GM23338 (cell line): ENCODE data around the gene GABRA1. TPM values are rescaled to one million over a fixed set of nuclear protein-coding genes. Genes with fewer than 3 reads are reported as not detected.

ENCODE experiments used
- ATAC-seq: fragments of 200-7000 bp; cut with Tn5 transposase; 3 replicates; pipeline ENCODE4 v1.9.1; 2020
- DNase-seq: peaks from one replicate; pipeline ENCODE4 v3.0.0-alpha.2; 2015; ENCODE audit warnings: low spot score
- H2AFZ ChIP-seq: fragments of 200-600 bp; sonication (generic); 2 replicates; pipeline ENCODE4 v1.8.0; 2016; ENCODE audit warnings: antibody characterized with exemption, mild to moderate bottlenecking, moderate library complexity
- H3F3A ChIP-seq: fragments of 200-600 bp; sonication (generic); replicated peaks from 2 replicates; pipeline ENCODE4 v1.8.0; 2017; ENCODE audit warnings: antibody characterized with exemption, mixed run types, low read depth
- H3K27ac ChIP-seq: fragments of 200-600 bp; sonication (generic); 2 replicates; pipeline ENCODE4 v1.6.1; 2016; ENCODE audit warnings: low read depth
- H3K27me3 ChIP-seq: fragments of 200-600 bp; sonication (generic); 2 replicates; pipeline ENCODE4 v1.8.0; 2016; ENCODE audit warnings: mild to moderate bottlenecking, mixed run types, moderate library complexity; ENCODE audit not compliant: insufficient read depth
- H3K36me3 ChIP-seq: fragments of 200-600 bp; sonication (generic); 2 replicates; pipeline ENCODE4 v1.8.0; 2016; ENCODE audit warnings: mild to moderate bottlenecking; ENCODE audit not compliant: insufficient read depth
- H3K4me1 ChIP-seq: fragments of 200-600 bp; sonication (generic); 2 replicates; pipeline ENCODE4 v1.8.0; 2016; ENCODE audit warnings: mild to moderate bottlenecking, moderate library complexity; ENCODE audit not compliant: insufficient read depth
- H3K4me2 ChIP-seq: fragments of 200-600 bp; sonication (generic); 2 replicates; pipeline ENCODE4 v1.7.1; 2017; ENCODE audit warnings: mixed run types
- H3K4me3 ChIP-seq: fragments of 200-600 bp; sonication (generic); 2 replicates; pipeline ENCODE4 v1.6.1; 2016; ENCODE audit warnings: mixed run types
- H3K79me2 ChIP-seq: fragments of 200-600 bp; sonication (generic); replicated peaks from 2 replicates; pipeline ENCODE4 v1.8.0; 2017; ENCODE audit warnings: mild to moderate bottlenecking; ENCODE audit not compliant: insufficient read depth
- H3K9me2 ChIP-seq: fragments of 200-600 bp; sonication (generic); 2 replicates; pipeline ENCODE4 v1.8.0; 2017; ENCODE audit not compliant: insufficient read depth
- H4K20me1 ChIP-seq: fragments of 200-600 bp; sonication (generic); replicated peaks from 2 replicates; pipeline ENCODE4 v1.8.0; 2017; ENCODE audit warnings: mild to moderate bottlenecking; ENCODE audit not compliant: insufficient read depth
- H3K27ac Mint-ChIP-seq: 2 replicates; pipeline ENCODE4 v1.8.0; 2020; ENCODE audit warnings: inconsistent platforms, mild to moderate bottlenecking, moderate library complexity, mixed read lengths
- H3K27me3 Mint-ChIP-seq: 3 replicates; pipeline ENCODE4 v1.8.0; 2022; ENCODE audit warnings: low read depth, mild to moderate bottlenecking, moderate library complexity, mixed read lengths, inconsistent platforms; ENCODE audit not compliant: insufficient read depth, poor library complexity
- H3K36me3 Mint-ChIP-seq: 3 replicates; pipeline ENCODE4 v1.8.0; 2021; ENCODE audit warnings: low read depth, mild to moderate bottlenecking, inconsistent platforms, moderate library complexity, mixed read lengths
- H3K4me1 Mint-ChIP-seq: 3 replicates; pipeline ENCODE4 v1.8.0; 2020; ENCODE audit warnings: mild to moderate bottlenecking, inconsistent platforms, mixed read lengths
- H3K4me3 Mint-ChIP-seq: 3 replicates; pipeline ENCODE4 v1.8.0; 2021; ENCODE audit warnings: moderate library complexity, mild to moderate bottlenecking, inconsistent platforms, mixed read lengths
- H3K9me3 Mint-ChIP-seq: 3 replicates; pipeline ENCODE4 v1.8.0; 2020; ENCODE audit warnings: moderate library complexity, mild to moderate bottlenecking, inconsistent platforms, mixed read lengths
- CREB1 ChIP-seq: fragments of 250-450 bp; sonication (Bioruptor Pico); IDR thresholded peaks from 2 replicates; pipeline ENCODE4 v1.5.0; 2020; ENCODE audit warnings: low read depth, mild to moderate bottlenecking, moderate library complexity
- ETS1 ChIP-seq: IDR thresholded peaks from 2 replicates; pipeline ENCODE4 v1.6.1; 2016; ENCODE audit warnings: antibody characterized with exemption
- EZH2 ChIP-seq: fragments of 200-600 bp; sonication (generic); IDR thresholded peaks from one replicate; pipeline ENCODE4 v1.8.0; 2017; ENCODE audit warnings: antibody characterized with exemption, mild to moderate bottlenecking, low read depth; ENCODE audit not compliant: unreplicated experiment
- EZH2phosphoT487 ChIP-seq: fragments of 200-600 bp; sonication (generic); IDR thresholded peaks from one replicate; pipeline ENCODE4 v1.8.1; 2018; ENCODE audit warnings: antibody characterized with exemption; ENCODE audit not compliant: unreplicated experiment
- JUNB ChIP-seq: IDR thresholded peaks from one replicate; pipeline ENCODE4 v1.6.1; 2016; ENCODE audit warnings: antibody characterized with exemption; ENCODE audit not compliant: unreplicated experiment
- NANOG ChIP-seq: IDR thresholded peaks from 2 replicates; pipeline ENCODE4 v1.6.1; 2016; ENCODE audit warnings: antibody characterized with exemption, borderline replicate concordance
- POLR2AphosphoS5 ChIP-seq: IDR thresholded peaks from 2 replicates; pipeline ENCODE4 v1.6.1; 2016; ENCODE audit warnings: antibody characterized with exemption, low read depth
- REST ChIP-seq: IDR thresholded peaks from one replicate; pipeline ENCODE4 v1.6.1; 2018; ENCODE audit warnings: antibody characterized with exemption; ENCODE audit not compliant: unreplicated experiment
- STAT1 ChIP-seq: IDR thresholded peaks from one replicate; pipeline ENCODE4 v1.6.1; 2016; ENCODE audit warnings: antibody characterized with exemption; ENCODE audit not compliant: unreplicated experiment
- ZNF331 ChIP-seq: fragments of 250-450 bp; sonication (Bioruptor Pico); IDR thresholded peaks from 2 replicates; pipeline ENCODE4 v1.5.0; 2020; ENCODE audit warnings: low read depth, mild to moderate bottlenecking, moderate library complexity
- polyA plus RNA-seq: library from polyadenylated mRNA; unstranded; fragments of >200 nt; fragmentation: Nextera tagmentation; extraction: Ambion mirVana; gene quantifications from 2 replicates; pipeline ENCODE4 v1.2.1, GENCODE V29; 2016
- total RNA-seq: library from RNA; depleted of rRNA; stranded (reverse); fragments of >200 nt; shearing (Covaris generic); gene quantifications from 2 replicates; pipeline ENCODE4 v1.2.3, GENCODE V29; 2014

GABRA1 gene
- total and polyA plus RNA-seq, 2 experiments from 2014 or later = 0.52 TPM

- no peak overlapping the region for H3K4me2 ChIP-seq
- no peaks in the 10 kb centered on the region for H3K27me3 ChIP-seq
- H2AFZ ChIP-seq = no peak overlapping the region
- no peak overlapping the region for H3K4me3 ChIP-seq
- H3F3A ChIP-seq = no peaks in the 10 kb centered on the region
- no peaks in the 10 kb centered on the region for H3K4me1 ChIP-seq
- no peaks in the 10 kb centered on the region for H3K36me3 ChIP-seq
- no peaks in the 10 kb centered on the region for H4K20me1 ChIP-seq
- H3K9me3 Mint-ChIP-seq = no peaks in the 10 kb centered on the region
- no peak overlapping the region for H3K4me3 Mint-ChIP-seq
- H3K27me3 Mint-ChIP-seq = peaks cover 1% of the 10 kb centered on the region
- no peaks in the 10 kb centered on the region for H3K79me2 ChIP-seq
- DNase-seq (no peak), ATAC-seq (no peak)
- no peaks in the 10 kb centered on the region for H3K9me2 ChIP-seq
- no peaks in the 10 kb centered on the region for H3K36me3 Mint-ChIP-seq
- no peak overlapping the region for H3K27ac ChIP-seq
- TF ChIP-seq NANOG (no peak), REST (no peak), ETS1 (no peak), POLR2AphosphoS5 (no peak), CREB1 (CRISPR knock-in tag) (no peak), ZNF331 (CRISPR knock-in tag) (no peak), JUNB (no peak), EZH2phosphoT487 (no peak), EZH2 (no peak)
- H3K4me1 Mint-ChIP-seq = no peaks in the 10 kb centered on the region
- no peak overlapping the region for H3K27ac Mint-ChIP-seq
Measured at GRCh38 chr5:161865510-161865909, 17.6 kb downstream of the GABRA1 start.

- Mint-ChIP-seq H3K27me3 (no peaks in the 10 kb centered on the region), H3K36me3 (no peaks in the 10 kb centered on the region), H3K4me3 (no peak overlapping the region), H3K27ac (no peak overlapping the region), H3K4me1 (peaks cover 8% of the 10 kb centered on the region; the same call in 2 of the 3 replicates), H3K9me3 (no peaks in the 10 kb centered on the region; the same call in 2 of the 3 replicates)
- Histone ChIP-seq H3K27me3 (no peaks in the 10 kb centered on the region), H3K27ac (no peak overlapping the region), H3K4me1 (peaks cover 9% of the 10 kb centered on the region), H2AFZ (no peak overlapping the region), H3K36me3 (no peaks in the 10 kb centered on the region), H3K9me2 (no peaks in the 10 kb centered on the region), H3K79me2 (no peaks in the 10 kb centered on the region), H3K4me3 (no peak overlapping the region), H4K20me1 (no peaks in the 10 kb centered on the region), H3K4me2 (no peak overlapping the region), H3F3A (no peaks in the 10 kb centered on the region)
- TF ChIP-seq REST = peak; percentile 79
- no peak for TF ChIP-seq STAT1
- DNase-seq (peak; percentile 67), ATAC-seq (no peak)
Measured at GRCh38 chr5:161889971-161890370, 42.1 kb downstream of the GABRA1 start.
